H1 (cell line): ENCODE measurements around the gene ZNF665.

Experiments used
- CBX5 ChIP-seq: fragments of 300-800, 300-1000 bp; sonication (generic); IDR thresholded peaks from 2 replicates; pipeline ENCODE4 v1.7.1; 2016; ENCODE audit warnings: antibody characterized with exemption, low read length, low read depth
- EP300 ChIP-seq, 2 experiments: IDR thresholded peaks; 1 replicate in 1 of 2; 2 replicates in 1 of 2; pipeline ENCODE4 v1.6.1; 2011 to 2012; ENCODE audit warnings: low read depth in 2 of 2, low read length in 2 of 2, mild to moderate bottlenecking in 2 of 2, borderline replicate concordance in 1 of 2, inconsistent platforms in 1 of 2, moderate library complexity in 1 of 2
- HDAC6 ChIP-seq: IDR thresholded peaks from one replicate; pipeline ENCODE4 v1.7.1; 2012; ENCODE audit warnings: low read depth, mild to moderate bottlenecking, inconsistent platforms, low read length, moderate library complexity
- JUND ChIP-seq: IDR thresholded peaks from 2 replicates; pipeline ENCODE4 v1.6.1; 2011; ENCODE audit warnings: mild to moderate bottlenecking, improper control_type of control experiment, low read length
- POLR2A ChIP-seq, 2 experiments: IDR thresholded peaks; 1 replicate in 1 of 2; 2 replicates in 1 of 2; pipeline ENCODE4 v1.6.1; 2011; ENCODE audit warnings: low read depth in 2 of 2, low read length in 2 of 2, mild to moderate bottlenecking in 2 of 2; ENCODE audit errors: control extremely low read depth in 1 of 2
- POLR2AphosphoS5 ChIP-seq: IDR thresholded peaks from 2 replicates; pipeline ENCODE4 v1.6.1; 2011; ENCODE audit warnings: low read depth, low read length

DNA sequence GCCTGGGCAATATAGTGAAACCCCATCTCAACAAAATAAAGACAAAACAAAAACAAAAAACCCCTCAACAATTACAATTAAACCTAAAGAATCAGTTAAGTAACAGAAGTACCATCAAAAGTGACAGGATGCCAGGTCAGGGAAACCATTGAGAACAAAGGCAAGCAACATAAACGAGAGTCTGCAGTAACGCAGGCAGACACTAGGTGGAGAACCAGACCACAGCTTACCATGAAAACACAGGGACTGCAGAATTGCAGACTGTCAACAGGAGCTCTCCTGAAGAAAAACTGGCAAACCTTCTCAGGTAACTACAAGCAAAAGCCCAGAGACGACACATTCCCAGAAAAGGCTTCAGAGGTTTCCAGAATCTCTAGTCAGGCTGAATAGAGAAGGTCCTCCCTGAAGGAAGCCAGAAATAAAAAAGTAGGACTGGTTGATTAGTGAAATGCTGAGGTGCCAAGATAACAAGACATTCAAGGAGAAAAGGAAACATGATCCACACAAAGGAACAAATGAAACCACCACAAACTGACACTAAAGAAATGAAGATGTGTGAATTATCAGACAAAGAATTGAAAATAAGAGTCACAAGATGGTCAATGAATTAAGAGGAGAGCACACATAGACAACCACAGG, 2.2 kb upstream of the ZNF665 start:
- no peak for TF ChIP-seq JUND
- TF ChIP-seq HDAC6 = no peak
- TF ChIP-seq POLR2A (IDR thresholded peaks at IDR 0.05; ENCODE audit: control extremely low read depth in 1 of 2, low read depth in 2 of 2, low read length in 2 of 2) = no peak
- no peak for TF ChIP-seq CBX5
- TF ChIP-seq POLR2AphosphoS5 = no peak
- no peak for TF ChIP-seq EP300 (IDR thresholded peaks at IDR 0.05; ENCODE audit: borderline replicate concordance in 1 of 2, low read depth in 2 of 2, low read length in 2 of 2)
